ENCODE measurements around the gene PUS10.

DNA sequence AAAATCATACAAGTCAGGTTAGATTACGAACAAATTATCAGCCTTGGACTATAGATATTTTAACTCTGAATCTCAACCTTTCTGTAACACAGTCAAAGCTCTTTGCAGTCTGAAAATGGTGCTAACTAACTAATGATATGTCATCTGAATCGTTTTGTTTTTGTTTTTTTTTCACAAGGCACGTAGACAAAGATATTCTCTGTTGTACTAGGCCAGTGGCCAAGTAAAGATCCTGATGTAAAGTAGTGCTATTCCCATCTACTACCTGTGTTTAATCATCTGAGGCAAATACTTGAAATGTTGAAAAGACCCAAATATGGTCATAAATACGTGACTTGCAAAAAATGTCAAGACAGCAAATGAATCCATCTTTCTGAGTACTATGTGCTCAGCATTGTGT, 71.0 kb downstream of the PUS10 start:
- TF ChIP-seq YY1 (IDR thresholded peaks at IDR 0.05; ENCODE audit: insufficient read depth, insufficient read length) (no peak), ZNF274 (IDR thresholded peaks at IDR 0.05; ENCODE audit: low read depth, low read length) (no peak)

All from NT2/D1 (cell line).